Left lobe of liver (tissue), 2 donors: Measurements from ENCODE around the gene POLA2. TPM values are rescaled to one million over a fixed set of nuclear protein-coding genes. Genes with fewer than 3 reads are reported as not detected.
"Not testable (repeated sequence)": the region's sequence is repeated elsewhere in the genome, so short reads cannot be mapped to it uniquely, and the experiment has no call there.

ENCODE experiments used
- ATAC-seq: fragments of 200-7000 bp; cut with Tn5 transposase; one replicate; pipeline ENCODE4 v1.9.1; 2020; ENCODE audit warnings: mild to moderate bottlenecking, moderate library complexity
- DNase-seq: peaks from one replicate; pipeline ENCODE4 v3.0.0-alpha.2; 2020; ENCODE audit warnings: low spot score
- total RNA-seq: library from RNA; stranded (reverse); gene quantifications from one replicate; pipeline ENCODE4 v1.2.1, GENCODE V29; 2021
- donor health status: DM: no; HTN: no; CAD: no; lungs with moderate emphysema.
- donor health status: DM: no; HTN: yes; CAD: no.

Gene POLA2
- total RNA-seq, 1 donor from 2014 or later, result 3.3 TPM

- no peak for ATAC-seq
- no peak for DNase-seq
Measured at GRCh38 chr11:65325435-65325834, 63.7 kb downstream of the POLA2 start.

DNA sequence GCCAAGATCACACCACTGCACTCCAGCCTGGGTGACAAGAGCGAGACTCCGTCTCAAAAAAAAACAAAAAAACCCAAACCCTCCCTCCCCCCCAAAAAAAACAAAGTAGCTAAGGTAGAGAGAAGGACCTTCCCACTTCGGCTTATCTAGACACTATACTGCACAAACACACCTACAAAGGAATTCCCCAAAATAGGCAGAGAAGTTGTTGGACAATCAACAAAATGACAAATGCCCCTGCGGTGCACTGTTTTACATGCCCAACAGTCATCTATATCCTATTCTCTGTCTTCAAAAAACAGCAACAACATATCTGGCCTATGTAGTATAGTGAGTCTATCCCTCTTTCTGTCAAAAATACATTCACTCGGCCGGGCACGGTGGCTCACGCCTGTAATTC is 65.3 kb downstream of the POLA2 start:
- no peak for DNase-seq
- ATAC-seq, result no peak

DNA sequence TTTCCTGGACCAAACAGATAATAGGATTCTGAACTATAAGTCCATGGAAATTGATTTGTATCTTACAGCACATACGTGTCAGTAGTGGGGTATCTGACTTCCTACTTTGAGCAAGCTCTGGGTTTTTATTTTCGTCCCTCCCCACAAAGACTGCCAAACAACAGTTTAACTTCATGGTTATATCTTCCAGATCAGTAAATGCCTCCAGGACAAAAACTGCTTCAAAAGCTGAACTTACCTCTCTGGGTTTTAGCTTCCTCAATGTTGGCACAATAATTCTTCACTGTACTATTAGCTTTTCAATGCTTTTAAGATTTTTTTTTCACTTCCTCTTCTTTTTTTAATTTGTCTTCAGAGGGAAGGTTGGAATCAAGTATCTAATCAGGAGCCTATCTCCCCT is 67.7 kb downstream of the POLA2 start:
- DNase-seq (no peak), ATAC-seq (no peak)

DNA sequence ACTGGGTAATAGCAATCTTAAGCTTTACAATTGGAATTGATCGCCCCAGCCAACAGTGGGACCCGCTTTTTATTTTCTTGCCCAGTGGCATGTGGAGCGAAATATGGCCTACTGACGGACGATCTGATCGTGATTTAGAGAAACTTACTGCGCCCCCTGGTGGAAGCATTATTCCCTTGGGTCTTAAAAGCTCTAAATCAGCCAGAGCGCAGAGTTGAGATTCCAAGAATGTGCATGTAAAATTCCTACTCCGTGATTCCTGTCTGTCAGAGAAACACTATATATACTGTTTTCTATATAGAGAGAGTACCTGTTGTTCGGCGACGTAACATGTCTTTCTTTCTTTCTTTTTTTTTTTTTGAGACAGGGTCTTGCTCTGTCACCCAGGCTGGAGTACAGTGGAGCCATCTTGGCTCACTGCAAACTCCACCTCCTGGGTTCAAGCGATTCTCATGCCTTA is 68.2 kb downstream of the POLA2 start:
- ATAC-seq, result peak; percentile 67

DNA sequence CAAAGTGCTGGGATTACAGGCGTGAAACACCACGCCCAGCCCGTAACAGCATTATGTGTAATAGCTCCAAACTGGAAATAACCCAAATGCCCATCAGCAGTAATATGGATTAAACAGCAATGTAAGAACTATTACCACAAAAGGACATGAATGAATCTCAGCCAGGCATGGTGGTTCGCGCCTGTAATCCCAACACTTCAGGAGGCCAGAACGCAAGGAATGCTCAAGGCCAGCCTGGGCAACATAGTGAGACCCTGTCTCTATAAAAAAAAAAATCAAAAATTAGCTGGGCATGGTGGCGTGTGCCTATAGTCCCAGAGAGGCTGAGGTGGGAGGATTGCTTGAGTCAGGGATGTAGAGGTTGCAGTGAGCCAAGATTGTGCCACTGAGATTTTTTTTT is 68.8 kb downstream of the POLA2 start:
- ATAC-seq, result no peak
- no peak for DNase-seq

More for the DNA sequence above, 68.2 kb downstream of the POLA2 start:
- DNase-seq, result peak; percentile 80

- ATAC-seq, DNase-seq: not testable (repeated sequence)
Measured at GRCh38 chr11:65332591-65332990, 70.8 kb downstream of the POLA2 start.

DNA sequence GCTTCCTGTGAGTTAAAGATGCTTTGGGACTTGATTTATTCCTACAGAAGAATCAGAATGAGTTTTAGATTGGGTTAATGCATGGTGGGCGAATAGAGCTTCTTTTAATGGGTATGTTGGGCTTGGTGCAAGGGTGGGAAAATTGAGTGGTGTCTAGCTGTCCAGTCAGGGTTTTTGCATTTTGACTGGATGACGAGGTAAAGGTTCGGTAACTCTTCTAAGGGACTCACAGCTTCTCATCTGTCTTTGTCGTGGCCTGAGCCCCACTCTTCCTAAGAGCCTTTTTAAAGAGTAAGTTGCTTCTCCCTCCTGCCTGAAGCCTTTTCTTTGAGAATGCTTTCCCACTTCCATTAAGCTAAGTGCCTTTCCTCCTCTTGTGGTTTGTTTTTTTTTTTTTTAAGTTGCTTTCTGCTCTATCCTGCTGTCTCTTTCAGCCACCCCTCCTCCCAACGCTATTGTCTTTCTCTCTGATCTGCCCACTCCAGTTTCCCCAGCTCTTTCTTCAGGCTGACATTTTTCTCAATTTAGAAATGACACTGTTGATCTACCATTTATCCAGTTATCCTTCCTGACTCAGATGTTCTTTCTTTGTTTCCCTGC is 73.0 kb downstream of the POLA2 start:
- no peak for ATAC-seq

GRCh38 chr11:65338676-65339075 is 76.9 kb downstream of the POLA2 start:
- DNase-seq (no peak), ATAC-seq (no peak)

More for the DNA sequence above, 73.0 kb downstream of the POLA2 start:
- DNase-seq, result no peak

DNA sequence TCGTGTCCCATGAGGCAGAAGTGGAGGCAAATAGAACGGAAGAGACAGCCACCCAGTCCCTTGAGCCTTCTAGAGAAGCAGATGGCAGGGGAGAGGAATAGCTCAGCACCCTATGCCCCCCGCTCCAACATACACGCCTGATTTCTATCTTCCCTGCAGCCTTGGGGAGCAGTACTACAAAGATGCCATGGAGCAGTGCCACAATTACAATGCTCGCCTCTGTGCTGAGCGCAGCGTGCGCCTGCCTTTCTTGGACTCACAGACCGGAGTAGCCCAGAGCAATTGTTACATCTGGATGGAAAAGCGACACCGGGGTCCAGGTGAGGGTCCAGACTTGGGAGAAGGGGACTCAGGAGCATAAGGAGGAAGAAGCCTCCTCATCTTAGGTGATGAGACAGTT is 78.5 kb downstream of the POLA2 start:
- no peak for DNase-seq
- no peak for ATAC-seq

GRCh38 chr11:65341856-65342255 is 80.1 kb downstream of the POLA2 start:
- no peak for DNase-seq
- no peak for ATAC-seq

Other genes with a start within 250 kb of the POLA2 start
- gene ARL2, start 247.8 kb upstream of the POLA2 start, total RNA-seq, result 8.9 TPM
- 8.8 TPM for gene SNX15, start 234.5 kb upstream of the POLA2 start, total RNA-seq
- 5.7 TPM for gene SAC3D1, start 220.8 kb upstream of the POLA2 start, total RNA-seq
- 0.78 TPM for gene NAALADL1, start 203.4 kb upstream of the POLA2 start, total RNA-seq
- gene CDCA5, start 177.9 kb upstream of the POLA2 start, total RNA-seq, result 0.75 TPM
- 18.4 TPM for gene ZFPL1, start 177.7 kb upstream of the POLA2 start, total RNA-seq
- 55.1 TPM for gene VPS51, start 165.7 kb upstream of the POLA2 start, total RNA-seq
- gene TM7SF2, start 150.1 kb upstream of the POLA2 start, total RNA-seq, result 97.6 TPM
- 8.8 TPM for gene ZNHIT2, start 144.3 kb upstream of the POLA2 start, total RNA-seq
- gene FAU, start 139.8 kb upstream of the POLA2 start, total RNA-seq, result 430 TPM
- gene MRPL49, start 139.6 kb upstream of the POLA2 start, total RNA-seq, result 31.3 TPM
- 110 TPM for gene SYVN1, start 127.4 kb upstream of the POLA2 start, total RNA-seq
- 1.2 TPM for gene SPDYC, start 91.7 kb upstream of the POLA2 start, total RNA-seq
- gene CAPN1, start 80.0 kb upstream of the POLA2 start, total RNA-seq, result 81.0 TPM
- 3.5 TPM for gene CDC42EP2, start 52.9 kb downstream of the POLA2 start, total RNA-seq
- gene DPF2, start 71.9 kb downstream of the POLA2 start, total RNA-seq, result 18.7 TPM
- 0.43 TPM for gene TIGD3, start 92.8 kb downstream of the POLA2 start, total RNA-seq
- gene SLC25A45, start 120.7 kb downstream of the POLA2 start, total RNA-seq, result 14.5 TPM
- 9.3 TPM for gene FRMD8, start 124.7 kb downstream of the POLA2 start, total RNA-seq
- gene NEAT1, start 160.8 kb downstream of the POLA2 start, total RNA-seq, result 766 TPM
- 2,761 TPM for gene MALAT1, start 237.1 kb downstream of the POLA2 start, total RNA-seq